ENCODE results near the gene MIEF1.

The MIEF1 gene

DNA sequence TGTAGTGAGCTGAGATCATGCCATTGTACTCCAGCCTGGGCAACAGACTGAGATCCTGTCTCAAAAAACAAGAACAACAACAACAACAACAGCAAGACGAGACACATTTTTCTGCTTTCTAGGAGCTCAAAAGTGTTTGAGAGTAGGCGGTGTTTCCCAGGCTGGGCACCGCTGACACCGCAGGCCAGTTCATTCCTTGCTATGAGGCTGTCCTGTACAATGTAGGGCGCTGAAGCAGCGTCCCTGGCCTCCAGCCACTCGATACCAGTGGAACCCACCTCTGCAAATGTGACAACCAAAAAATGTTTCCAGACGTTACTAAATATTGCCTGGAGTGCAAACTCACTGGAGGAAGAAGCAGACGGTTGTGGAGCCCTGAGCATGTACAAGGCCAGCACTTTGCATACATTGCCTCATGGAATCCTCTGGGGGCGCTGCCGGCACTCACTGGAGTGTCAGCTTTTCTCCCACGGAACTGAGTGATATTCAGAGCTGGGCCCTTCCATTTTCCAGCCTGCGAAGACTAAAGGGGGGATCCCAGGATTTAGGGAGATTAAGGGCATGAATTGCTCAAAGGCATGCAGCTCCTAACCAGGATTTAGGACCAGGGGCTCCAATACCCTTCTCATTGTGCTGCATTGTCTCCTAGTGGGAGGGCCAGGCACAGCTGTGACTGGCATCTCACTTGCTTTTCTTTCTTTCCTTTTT lies 5.8 kb upstream of the MIEF1 start:
- ATAC-seq: peak; percentile 95
- TF ChIP-seq ZNF565 (CRISPR knock-in tag; conservative IDR thresholded peaks at IDR 0.05; ENCODE audit: low read depth) (no peak), TOX (CRISPR knock-in tag; IDR thresholded peaks at IDR 0.05; ENCODE audit: borderline replicate concordance) (no peak), ZFP3 (CRISPR knock-in tag; IDR thresholded peaks at IDR 0.05) (no peak)

GRCh38 chr22:39497429-39497828 lies 4.7 kb upstream of the MIEF1 start:
- ATAC-seq: no peak
- TF ChIP-seq ZNF8 (CRISPR knock-in tag; IDR thresholded peaks at IDR 0.05) (no peak), ISL1 (CRISPR knock-in tag; IDR thresholded peaks at IDR 0.05) (no peak), TCF4 (CRISPR knock-in tag; IDR thresholded peaks at IDR 0.05; ENCODE audit: borderline replicate concordance) (no peak), TOX (CRISPR knock-in tag; IDR thresholded peaks at IDR 0.05; ENCODE audit: borderline replicate concordance) (no peak), PPARA (CRISPR knock-in tag; IDR thresholded peaks at IDR 0.05; ENCODE audit: borderline replicate concordance) (no peak), SNAI2 (CRISPR knock-in tag; IDR thresholded peaks at IDR 0.05) (no peak), GLIS3 (CRISPR knock-in tag; IDR thresholded peaks at IDR 0.05) (no peak), ZC3H10 (CRISPR knock-in tag; IDR thresholded peaks at IDR 0.05) (no peak), ZFP30 (CRISPR knock-in tag; IDR thresholded peaks at IDR 0.05) (no peak), BACH2 (CRISPR knock-in tag; IDR thresholded peaks at IDR 0.05; ENCODE audit: borderline replicate concordance) (no peak), RARB (CRISPR knock-in tag; IDR thresholded peaks at IDR 0.05) (no peak)
- TF ChIP-seq, protein P1, sequence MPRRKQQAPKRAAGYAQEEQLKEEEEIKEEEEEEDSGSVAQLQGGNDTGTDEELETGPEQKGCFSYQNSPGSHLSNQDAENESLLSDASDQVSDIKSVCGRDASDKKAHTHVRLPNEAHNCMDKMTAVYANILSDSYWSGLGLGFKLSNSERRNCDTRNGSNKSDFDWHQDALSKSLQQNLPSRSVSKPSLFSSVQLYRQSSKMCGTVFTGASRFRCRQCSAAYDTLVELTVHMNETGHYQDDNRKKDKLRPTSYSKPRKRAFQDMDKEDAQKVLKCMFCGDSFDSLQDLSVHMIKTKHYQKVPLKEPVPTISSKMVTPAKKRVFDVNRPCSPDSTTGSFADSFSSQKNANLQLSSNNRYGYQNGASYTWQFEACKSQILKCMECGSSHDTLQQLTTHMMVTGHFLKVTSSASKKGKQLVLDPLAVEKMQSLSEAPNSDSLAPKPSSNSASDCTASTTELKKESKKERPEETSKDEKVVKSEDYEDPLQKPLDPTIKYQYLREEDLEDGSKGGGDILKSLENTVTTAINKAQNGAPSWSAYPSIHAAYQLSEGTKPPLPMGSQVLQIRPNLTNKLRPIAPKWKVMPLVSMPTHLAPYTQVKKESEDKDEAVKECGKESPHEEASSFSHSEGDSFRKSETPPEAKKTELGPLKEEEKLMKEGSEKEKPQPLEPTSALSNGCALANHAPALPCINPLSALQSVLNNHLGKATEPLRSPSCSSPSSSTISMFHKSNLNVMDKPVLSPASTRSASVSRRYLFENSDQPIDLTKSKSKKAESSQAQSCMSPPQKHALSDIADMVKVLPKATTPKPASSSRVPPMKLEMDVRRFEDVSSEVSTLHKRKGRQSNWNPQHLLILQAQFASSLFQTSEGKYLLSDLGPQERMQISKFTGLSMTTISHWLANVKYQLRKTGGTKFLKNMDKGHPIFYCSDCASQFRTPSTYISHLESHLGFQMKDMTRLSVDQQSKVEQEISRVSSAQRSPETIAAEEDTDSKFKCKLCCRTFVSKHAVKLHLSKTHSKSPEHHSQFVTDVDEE (CRISPR knock-in tag; IDR thresholded peaks at IDR 0.05): no peak
- TF ChIP-seq, protein P2, sequence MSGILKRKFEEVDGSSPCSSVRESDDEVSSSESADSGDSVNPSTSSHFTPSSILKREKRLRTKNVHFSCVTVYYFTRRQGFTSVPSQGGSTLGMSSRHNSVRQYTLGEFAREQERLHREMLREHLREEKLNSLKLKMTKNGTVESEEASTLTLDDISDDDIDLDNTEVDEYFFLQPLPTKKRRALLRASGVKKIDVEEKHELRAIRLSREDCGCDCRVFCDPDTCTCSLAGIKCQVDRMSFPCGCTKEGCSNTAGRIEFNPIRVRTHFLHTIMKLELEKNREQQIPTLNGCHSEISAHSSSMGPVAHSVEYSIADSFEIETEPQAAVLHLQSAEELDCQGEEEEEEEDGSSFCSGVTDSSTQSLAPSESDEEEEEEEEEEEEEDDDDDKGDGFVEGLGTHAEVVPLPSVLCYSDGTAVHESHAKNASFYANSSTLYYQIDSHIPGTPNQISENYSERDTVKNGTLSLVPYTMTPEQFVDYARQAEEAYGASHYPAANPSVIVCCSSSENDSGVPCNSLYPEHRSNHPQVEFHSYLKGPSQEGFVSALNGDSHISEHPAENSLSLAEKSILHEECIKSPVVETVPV (CRISPR knock-in tag; IDR thresholded peaks at IDR 0.05): no peak
- TF ChIP-seq, protein P3, sequence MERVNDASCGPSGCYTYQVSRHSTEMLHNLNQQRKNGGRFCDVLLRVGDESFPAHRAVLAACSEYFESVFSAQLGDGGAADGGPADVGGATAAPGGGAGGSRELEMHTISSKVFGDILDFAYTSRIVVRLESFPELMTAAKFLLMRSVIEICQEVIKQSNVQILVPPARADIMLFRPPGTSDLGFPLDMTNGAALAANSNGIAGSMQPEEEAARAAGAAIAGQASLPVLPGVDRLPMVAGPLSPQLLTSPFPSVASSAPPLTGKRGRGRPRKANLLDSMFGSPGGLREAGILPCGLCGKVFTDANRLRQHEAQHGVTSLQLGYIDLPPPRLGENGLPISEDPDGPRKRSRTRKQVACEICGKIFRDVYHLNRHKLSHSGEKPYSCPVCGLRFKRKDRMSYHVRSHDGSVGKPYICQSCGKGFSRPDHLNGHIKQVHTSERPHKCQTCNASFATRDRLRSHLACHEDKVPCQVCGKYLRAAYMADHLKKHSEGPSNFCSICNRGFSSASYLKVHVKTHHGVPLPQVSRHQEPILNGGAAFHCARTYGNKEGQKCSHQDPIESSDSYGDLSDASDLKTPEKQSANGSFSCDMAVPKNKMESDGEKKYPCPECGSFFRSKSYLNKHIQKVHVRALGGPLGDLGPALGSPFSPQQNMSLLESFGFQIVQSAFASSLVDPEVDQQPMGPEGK (CRISPR knock-in tag; IDR thresholded peaks at IDR 0.05; ENCODE audit: borderline replicate concordance): no peak

GRCh38 chr22:39498368-39498767 lies 3.7 kb upstream of the MIEF1 start:
- no peak for ATAC-seq
- TF ChIP-seq ZFP3 (CRISPR knock-in tag; IDR thresholded peaks at IDR 0.05): no peak
- TF ChIP-seq GLIS3 (CRISPR knock-in tag; IDR thresholded peaks at IDR 0.05): no peak

- no peak for TF ChIP-seq SNAI2 (CRISPR knock-in tag; IDR thresholded peaks at IDR 0.05)
- no peak for TF ChIP-seq CREB5 (CRISPR knock-in tag; IDR thresholded peaks at IDR 0.05; ENCODE audit: low read depth)
- no peak for TF ChIP-seq RARB (CRISPR knock-in tag; IDR thresholded peaks at IDR 0.05)
- ATAC-seq: no peak
Measured at GRCh38 chr22:39498802-39499201, 3.3 kb upstream of the MIEF1 start.

GRCh38 chr22:39500101-39500500 lies 2.0 kb upstream of the MIEF1 start:
- TF ChIP-seq, protein P3 (CRISPR knock-in tag; IDR thresholded peaks at IDR 0.05; ENCODE audit: borderline replicate concordance): no peak
- TF ChIP-seq ZNF8 (CRISPR knock-in tag; IDR thresholded peaks at IDR 0.05) (no peak), TOX (CRISPR knock-in tag; IDR thresholded peaks at IDR 0.05; ENCODE audit: borderline replicate concordance) (no peak), TCF4 (CRISPR knock-in tag; IDR thresholded peaks at IDR 0.05; ENCODE audit: borderline replicate concordance) (no peak), ISL1 (CRISPR knock-in tag; IDR thresholded peaks at IDR 0.05) (no peak), BACH2 (CRISPR knock-in tag; IDR thresholded peaks at IDR 0.05; ENCODE audit: borderline replicate concordance) (no peak), CSDC2 (CRISPR knock-in tag; IDR thresholded peaks at IDR 0.05) (no peak)
- TF ChIP-seq, protein P2 (CRISPR knock-in tag; IDR thresholded peaks at IDR 0.05): no peak
- TF ChIP-seq, protein P1 (CRISPR knock-in tag; IDR thresholded peaks at IDR 0.05): no peak
- no peak for ATAC-seq

Measured in SK-N-SH treated with all-trans-retinoic acid at 6 μM for 48 hours (cell line).